Measurements from ENCODE around the gene FCHSD2. TPM values are rescaled to one million over a fixed set of nuclear protein-coding genes. Genes with fewer than 3 reads are reported as not detected.
A peak's percentile ranks its signal among the peaks of the same experiment; 100 is the strongest.
"Not testable (repeated sequence)": the region's sequence is repeated elsewhere in the genome, so short reads cannot be mapped to it uniquely, and the experiment has no call there.

FCHSD2 gene
- polyA plus RNA-seq, 3 donors = 14.5 to 43.5 (median 16.6) TPM

- H4K20me1 ChIP-seq (ENCODE audit: insufficient read depth, low read length) = peaks cover 59% of the 10 kb centered on the region
- peaks cover 36% of the 10 kb centered on the region for H3K4me1 Mint-ChIP-seq
- H3K36me3 ChIP-seq (replicated peaks in 1 of 2; ENCODE audit: control insufficient read depth in 1 of 2, insufficient read depth in 2 of 2, low read length in 2 of 2) = peaks cover 18 to 42% of the 10 kb centered on the region in 2 donors
- no peaks in the 10 kb centered on the region for H3K27me3 ChIP-seq (ENCODE audit: control insufficient read depth in 2 of 2, insufficient read depth in 2 of 2, low read length in 2 of 2)
- intact Hi-C loops (cut with micrococcal nuclease) = no loop called here
- H3K4me3 Mint-ChIP-seq = peak overlapping the region in 1 of 2 donors; percentile 82
- H3K79me2 ChIP-seq (ENCODE audit: insufficient read depth, low read length) = peaks cover 90% of the 10 kb centered on the region
- no peaks in the 10 kb centered on the region for H3K9me3 ChIP-seq (replicated peaks in 1 of 2; ENCODE audit: control insufficient read depth in 1 of 2, insufficient read depth in 1 of 2, low read length in 2 of 2)
- H3K36me3 Mint-ChIP-seq = peaks cover 45% of the 10 kb centered on the region in 2 donors
- H2AFZ ChIP-seq (ENCODE audit: insufficient read depth, low read depth, low read length, poor library complexity, severe bottlenecking) = no peak overlapping the region
- H3K27ac Mint-ChIP-seq = peak overlapping the region in 4 of 7 donors; percentile 4 to 56 (median 42)
- no peak overlapping the region for H3K9ac ChIP-seq (ENCODE audit: insufficient read depth, low read length, poor library complexity, severe bottlenecking)
- peak overlapping the region; percentile 37 for H3K4me2 ChIP-seq (replicated peaks; ENCODE audit: extremely low read depth, low read length, poor library complexity, severe bottlenecking)
- DNase-seq = no peak
- no peaks in the 10 kb centered on the region for H3K9me3 Mint-ChIP-seq
- peak overlapping the region in 1 of 2 donors; percentile 23 for H3K27ac ChIP-seq (ENCODE audit: low read depth in 1 of 2, low read length in 2 of 2)
- no peak for TF ChIP-seq CTCF (IDR thresholded peaks at IDR 0.05)
- H3K27me3 Mint-ChIP-seq (ENCODE audit: low read depth in 3 of 3) = no peaks in the 10 kb centered on the region
- H3K4me1 ChIP-seq (ENCODE audit: control insufficient read depth in 1 of 2, insufficient read depth in 2 of 2, low read length in 2 of 2) = peaks cover 29 to 37% of the 10 kb centered on the region in 2 donors
- peak overlapping the region in 1 of 3 experiments; percentile 2 for H3K4me3 ChIP-seq (replicated peaks in 1 of 3; ENCODE audit: low read depth in 2 of 3, low read length in 3 of 3)
Observed at GRCh38 chr11:73137944-73138274, 4.2 kb downstream of the FCHSD2 start.

GRCh38 chr11:73137262-73137943 is 4.7 kb downstream of the FCHSD2 start:
- Mint-ChIP-seq H3K36me3 (peaks cover 49 to 50% of the 10 kb centered on the region in 2 donors), H3K27ac (peak overlapping the region in 5 of 7 donors; percentile 15 to 58 (median 38)), H3K9me3 (no peaks in the 10 kb centered on the region), H3K4me3 (peak overlapping the region in 1 of 2 donors; percentile 82), H3K4me1 (peaks cover 34% of the 10 kb centered on the region), H3K27me3 (ENCODE audit: low read depth in 3 of 3) (peaks cover 0 to 2% (median 0%) of the 10 kb centered on the region in 3 donors)
- peaks cover 19 to 47% of the 10 kb centered on the region in 2 donors for H3K36me3 ChIP-seq (replicated peaks in 1 of 2; ENCODE audit: control insufficient read depth in 1 of 2, insufficient read depth in 2 of 2, low read length in 2 of 2)
- H3K27ac ChIP-seq (ENCODE audit: low read depth in 1 of 2, low read length in 2 of 2) = peak overlapping the region in 1 of 2 donors; percentile 23
- peaks cover 28 to 34% of the 10 kb centered on the region in 2 donors for H3K4me1 ChIP-seq (ENCODE audit: control insufficient read depth in 1 of 2, insufficient read depth in 2 of 2, low read length in 2 of 2)
- H3K79me2 ChIP-seq (ENCODE audit: insufficient read depth, low read length) = peaks cover 96% of the 10 kb centered on the region
- no peak overlapping the region for H2AFZ ChIP-seq (ENCODE audit: insufficient read depth, low read depth, low read length, poor library complexity, severe bottlenecking)
- H3K9me3 ChIP-seq (replicated peaks in 1 of 2; ENCODE audit: control insufficient read depth in 1 of 2, insufficient read depth in 1 of 2, low read length in 2 of 2) = no peaks in the 10 kb centered on the region
- H3K4me3 ChIP-seq (replicated peaks in 1 of 3; ENCODE audit: low read depth in 2 of 3, low read length in 3 of 3) = peak overlapping the region in 1 of 3 experiments; percentile 2
- peak overlapping the region; percentile 37 for H3K4me2 ChIP-seq (replicated peaks; ENCODE audit: extremely low read depth, low read length, poor library complexity, severe bottlenecking)
- DNase-seq = peak; percentile 24 to 48 (median 45)
- intact Hi-C loops (cut with micrococcal nuclease) = no loop called here
- H3K27me3 ChIP-seq (ENCODE audit: control insufficient read depth in 2 of 2, insufficient read depth in 2 of 2, low read length in 2 of 2) = no peaks in the 10 kb centered on the region
- H4K20me1 ChIP-seq (ENCODE audit: insufficient read depth, low read length) = peaks cover 64% of the 10 kb centered on the region
- no peak overlapping the region for H3K9ac ChIP-seq (ENCODE audit: insufficient read depth, low read length, poor library complexity, severe bottlenecking)
- no peak for TF ChIP-seq CTCF (IDR thresholded peaks at IDR 0.05)
- WGBS (ENCODE audit: insufficient coverage) = 0% methylated on average over 2 of the region's 5 CpGs

- H3K36me3 ChIP-seq (replicated peaks in 1 of 2; ENCODE audit: control insufficient read depth in 1 of 2, insufficient read depth in 2 of 2, low read length in 2 of 2) = peaks cover 25 to 54% of the 10 kb centered on the region in 2 donors
- H3K4me2 ChIP-seq (replicated peaks; ENCODE audit: extremely low read depth, low read length, poor library complexity, severe bottlenecking); H2AFZ ChIP-seq (ENCODE audit: insufficient read depth, low read depth, low read length, poor library complexity, severe bottlenecking); H3K27me3 Mint-ChIP-seq (ENCODE audit: low read depth in 3 of 3); H3K27ac ChIP-seq (ENCODE audit: low read depth in 1 of 2, low read length in 2 of 2); H3K27me3 ChIP-seq (ENCODE audit: control insufficient read depth in 2 of 2, insufficient read depth in 2 of 2, low read length in 2 of 2); H3K4me3 Mint-ChIP-seq; H3K4me3 ChIP-seq (replicated peaks in 1 of 3; ENCODE audit: low read depth in 2 of 3, low read length in 3 of 3); H3K9ac ChIP-seq (ENCODE audit: insufficient read depth, low read length, poor library complexity, severe bottlenecking); DNase-seq; intact Hi-C loops (cut with micrococcal nuclease); H3K9me3 Mint-ChIP-seq; H3K9me3 ChIP-seq (replicated peaks in 1 of 2; ENCODE audit: control insufficient read depth in 1 of 2, insufficient read depth in 1 of 2, low read length in 2 of 2): not testable (repeated sequence)
- H3K4me1 ChIP-seq (ENCODE audit: control insufficient read depth in 1 of 2, insufficient read depth in 2 of 2, low read length in 2 of 2) = peaks cover 28 to 34% of the 10 kb centered on the region in 2 donors
- peaks cover 56 to 57% of the 10 kb centered on the region in 2 donors for H3K36me3 Mint-ChIP-seq
- peaks cover 100% of the 10 kb centered on the region for H3K79me2 ChIP-seq (ENCODE audit: insufficient read depth, low read length)
- peaks cover 71% of the 10 kb centered on the region for H4K20me1 ChIP-seq (ENCODE audit: insufficient read depth, low read length)
- H3K4me1 Mint-ChIP-seq = peaks cover 34% of the 10 kb centered on the region
- 100% methylated on average over 6 of the region's 8 CpGs for WGBS (ENCODE audit: insufficient coverage)
- H3K27ac Mint-ChIP-seq = peak overlapping the region in 1 of 7 donors; percentile 86
Observed at GRCh38 chr11:73136722-73137121, 5.4 kb downstream of the FCHSD2 start.

Data from CD14-positive monocyte (primary cell).